NCI-H128 (cell line): ENCODE data around the gene FOSB.

Experiments
- DNase-seq: peaks from one replicate; lab custom pipeline; 2025; ENCODE audit not compliant: unreplicated experiment; lab: John Stamatoyannopoulos, UW

Gene FOSB

DNA sequence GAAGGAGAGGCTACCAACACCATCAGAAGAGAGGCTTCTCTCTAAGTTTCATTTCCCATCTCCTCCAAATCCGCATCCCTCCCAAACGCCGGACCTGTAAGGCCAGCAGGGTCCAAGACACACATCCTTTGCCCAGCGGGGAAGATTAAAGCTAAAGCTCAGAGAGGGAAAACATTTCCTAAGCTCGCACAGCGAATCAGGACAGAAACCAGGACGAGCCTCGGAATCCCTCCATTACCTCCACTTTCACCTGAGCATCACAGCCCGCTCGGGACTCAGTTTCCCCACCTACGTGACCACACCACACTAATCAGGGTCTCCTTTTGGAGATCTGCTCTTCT lies 711 bp upstream of the FOSB start:
- DNase-seq, result no peak

DNA sequence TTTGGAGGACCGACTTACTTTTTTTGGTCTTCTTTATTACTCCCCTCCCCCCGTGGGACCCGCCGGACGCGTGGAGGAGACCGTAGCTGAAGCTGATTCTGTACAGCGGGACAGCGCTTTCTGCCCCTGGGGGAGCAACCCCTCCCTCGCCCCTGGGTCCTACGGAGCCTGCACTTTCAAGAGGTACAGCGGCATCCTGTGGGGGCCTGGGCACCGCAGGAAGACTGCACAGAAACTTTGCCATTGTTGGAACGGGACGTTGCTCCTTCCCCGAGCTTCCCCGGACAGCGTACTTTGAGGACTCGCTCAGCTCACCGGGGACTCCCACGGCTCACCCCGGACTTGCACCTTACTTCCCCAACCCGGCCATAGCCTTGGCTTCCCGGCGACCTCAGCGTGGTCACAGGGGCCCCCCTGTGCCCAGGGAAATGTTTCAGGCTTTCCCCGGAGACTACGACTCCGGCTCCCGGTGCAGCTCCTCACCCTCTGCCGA lies 409 bp downstream of the FOSB start:
- no peak for DNase-seq

DNA sequence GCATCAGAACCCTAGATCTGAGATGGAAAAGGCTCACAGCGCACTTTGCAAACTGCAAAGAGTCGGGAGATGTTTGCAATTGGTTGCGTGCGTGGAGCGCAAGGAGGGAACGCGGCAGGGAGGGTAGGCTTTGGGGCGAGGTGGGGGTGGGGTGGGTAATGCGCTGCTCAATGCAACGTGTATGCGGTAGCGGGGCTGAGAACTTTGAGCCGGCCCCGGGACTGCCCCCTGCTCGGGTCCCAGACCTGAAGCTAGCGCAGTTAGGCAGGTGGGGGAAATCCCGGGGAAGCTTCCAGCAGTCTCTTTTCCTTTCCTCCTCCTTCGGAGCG lies 971 bp downstream of the FOSB start:
- no peak for DNase-seq

DNA sequence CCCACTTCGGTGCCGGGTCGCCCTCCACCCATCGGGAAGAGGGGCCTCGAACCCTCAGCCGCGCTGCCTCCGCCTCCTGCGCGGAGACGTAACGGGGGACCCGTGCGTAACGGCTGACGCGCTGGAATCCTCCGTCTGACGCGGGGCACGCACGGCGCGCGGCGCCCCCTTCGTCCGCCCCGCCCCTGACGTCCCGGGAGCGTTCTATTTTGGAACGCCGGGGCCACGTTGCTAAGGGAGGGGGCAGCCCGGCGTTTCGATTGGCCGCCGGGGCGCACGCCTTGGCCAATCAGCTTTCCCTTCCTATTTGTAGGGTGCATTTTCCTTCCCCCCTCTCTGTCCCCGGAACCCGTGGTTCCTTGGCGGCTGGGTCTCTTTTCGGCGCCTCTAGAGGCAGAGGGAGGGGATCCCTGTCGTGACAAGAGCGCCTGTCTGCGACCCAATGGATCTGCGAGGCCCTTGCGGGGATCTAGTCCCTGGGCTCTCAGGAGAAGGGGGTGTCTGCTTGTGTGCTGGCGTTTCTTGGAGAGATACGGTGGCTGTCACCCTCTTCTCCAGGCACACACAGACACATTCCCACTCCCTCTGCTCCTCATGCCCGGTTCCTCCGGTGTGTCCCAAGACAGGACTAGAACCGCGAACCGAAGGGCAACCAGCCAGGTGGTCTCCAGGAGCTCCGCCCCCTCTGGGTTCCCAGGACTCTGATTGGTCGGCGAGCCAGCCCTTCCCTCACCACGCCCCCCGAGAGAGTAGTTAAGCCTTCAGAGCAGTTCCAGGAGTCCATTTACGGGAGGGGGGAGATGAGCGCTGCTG lies 1.5 kb downstream of the FOSB start:
- peak; percentile 83 for DNase-seq

DNA sequence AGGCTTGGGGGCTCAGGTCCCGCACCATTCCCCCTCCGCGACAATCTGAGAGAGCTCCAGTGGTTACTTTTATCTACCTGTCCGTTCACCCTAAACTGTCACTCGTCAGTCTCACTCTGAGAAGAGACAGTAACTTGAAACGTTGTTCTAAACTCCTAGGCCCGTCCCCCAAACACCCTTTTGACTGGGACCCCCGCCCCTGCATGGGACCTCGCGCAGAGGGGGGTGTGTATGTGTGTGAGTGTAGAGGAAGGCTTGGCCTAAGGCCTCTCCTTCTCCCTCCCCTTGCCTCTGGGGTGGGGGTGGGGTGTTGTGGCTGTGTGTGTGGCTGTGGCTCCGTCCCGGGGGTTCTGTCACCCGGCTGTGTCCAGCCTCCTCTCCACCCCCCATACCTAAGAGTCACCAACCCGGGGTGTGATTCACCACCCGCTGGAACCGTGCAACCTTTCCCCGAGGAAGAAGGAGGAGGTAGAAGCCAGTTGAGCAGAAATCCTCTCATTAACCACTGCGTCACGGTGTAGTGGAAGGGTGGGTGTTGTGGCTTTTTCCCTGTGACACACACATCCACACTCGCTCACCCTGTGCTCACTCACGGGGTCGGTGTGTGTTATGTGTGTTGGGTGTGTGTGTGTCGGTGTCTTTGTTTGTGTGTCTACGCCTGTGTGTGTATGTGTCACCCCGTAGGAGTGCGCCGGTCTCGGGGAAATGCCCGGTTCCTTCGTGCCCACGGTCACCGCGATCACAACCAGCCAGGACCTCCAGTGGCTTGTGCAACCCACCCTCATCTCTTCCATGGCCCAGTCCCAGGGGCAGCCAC lies 2.4 kb downstream of the FOSB start:
- DNase-seq, result no peak

DNA sequence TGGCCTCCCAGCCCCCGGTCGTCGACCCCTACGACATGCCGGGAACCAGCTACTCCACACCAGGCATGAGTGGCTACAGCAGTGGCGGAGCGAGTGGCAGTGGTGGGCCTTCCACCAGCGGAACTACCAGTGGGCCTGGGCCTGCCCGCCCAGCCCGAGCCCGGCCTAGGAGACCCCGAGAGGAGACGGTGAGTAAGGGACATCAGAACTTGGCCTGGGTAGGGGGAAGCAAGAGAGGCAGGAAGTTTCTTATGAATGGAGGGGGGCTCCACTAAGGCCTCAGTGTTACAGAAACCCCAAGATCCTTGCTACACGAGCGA lies 2.9 kb downstream of the FOSB start:
- DNase-seq, result no peak

DNA sequence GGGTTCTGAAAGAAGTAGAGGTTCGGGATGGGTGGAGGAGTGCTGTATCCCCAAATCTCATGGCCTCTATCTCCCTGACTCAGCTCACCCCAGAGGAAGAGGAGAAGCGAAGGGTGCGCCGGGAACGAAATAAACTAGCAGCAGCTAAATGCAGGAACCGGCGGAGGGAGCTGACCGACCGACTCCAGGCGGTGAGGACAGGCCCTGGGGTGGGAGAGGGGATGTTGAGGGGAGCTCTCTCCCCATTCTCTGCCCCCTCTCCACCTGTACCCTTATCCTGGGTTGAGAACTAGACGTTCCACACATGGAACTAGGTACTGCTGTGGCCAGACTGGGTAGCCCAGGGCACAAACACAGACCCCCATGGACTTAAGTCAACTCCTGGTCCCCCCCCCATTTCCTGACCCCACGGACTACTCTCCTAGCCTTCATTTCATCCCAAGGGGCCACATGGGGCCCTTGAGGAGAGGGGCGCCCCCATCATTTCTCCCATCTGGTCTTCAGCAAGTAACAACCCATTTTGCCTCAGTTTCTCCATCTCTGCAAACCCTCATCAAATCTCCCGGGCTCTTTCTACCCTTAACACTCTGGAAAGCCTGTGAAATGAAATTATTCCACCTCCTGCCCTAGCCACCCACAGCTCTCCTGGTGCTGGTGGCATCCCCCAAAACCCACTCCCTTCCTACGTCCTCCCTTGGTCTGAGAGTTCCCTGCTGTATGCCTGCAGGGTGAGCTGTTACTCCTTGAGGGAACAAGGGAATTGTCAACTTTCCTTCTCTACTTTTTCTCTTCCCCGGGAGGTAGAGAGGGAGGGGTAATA lies 3.5 kb downstream of the FOSB start:
- no peak for DNase-seq

DNA sequence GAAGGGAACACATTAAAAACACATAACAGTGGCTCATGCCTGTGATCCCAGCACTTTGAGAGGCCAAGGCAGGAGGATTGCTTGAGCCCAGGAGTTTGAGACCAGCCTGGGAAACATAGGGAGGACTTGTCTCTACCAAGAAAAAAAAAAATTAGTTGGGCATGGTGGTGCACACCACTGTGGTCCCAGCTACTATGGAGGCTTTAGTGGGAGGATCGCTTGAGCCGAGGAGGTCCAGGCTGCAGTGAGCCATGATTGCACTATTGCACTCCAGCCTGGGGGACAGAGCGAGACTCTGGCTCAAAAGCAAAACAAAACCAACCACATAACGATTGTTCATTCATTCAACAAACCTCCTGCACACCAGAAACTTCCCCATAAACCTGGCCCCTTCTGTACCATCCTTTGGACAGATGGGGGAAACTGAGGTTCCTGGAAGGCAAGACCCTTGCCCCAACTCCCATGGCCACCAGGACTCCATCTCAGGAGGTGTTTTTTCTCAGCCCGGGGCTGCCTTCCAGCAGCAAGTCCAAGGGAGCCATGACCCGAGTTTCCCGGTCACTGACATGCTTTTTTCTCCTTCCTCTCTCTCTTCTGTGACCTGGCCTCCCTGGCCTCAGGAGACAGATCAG lies 4.3 kb downstream of the FOSB start:
- no peak for DNase-seq

DNA sequence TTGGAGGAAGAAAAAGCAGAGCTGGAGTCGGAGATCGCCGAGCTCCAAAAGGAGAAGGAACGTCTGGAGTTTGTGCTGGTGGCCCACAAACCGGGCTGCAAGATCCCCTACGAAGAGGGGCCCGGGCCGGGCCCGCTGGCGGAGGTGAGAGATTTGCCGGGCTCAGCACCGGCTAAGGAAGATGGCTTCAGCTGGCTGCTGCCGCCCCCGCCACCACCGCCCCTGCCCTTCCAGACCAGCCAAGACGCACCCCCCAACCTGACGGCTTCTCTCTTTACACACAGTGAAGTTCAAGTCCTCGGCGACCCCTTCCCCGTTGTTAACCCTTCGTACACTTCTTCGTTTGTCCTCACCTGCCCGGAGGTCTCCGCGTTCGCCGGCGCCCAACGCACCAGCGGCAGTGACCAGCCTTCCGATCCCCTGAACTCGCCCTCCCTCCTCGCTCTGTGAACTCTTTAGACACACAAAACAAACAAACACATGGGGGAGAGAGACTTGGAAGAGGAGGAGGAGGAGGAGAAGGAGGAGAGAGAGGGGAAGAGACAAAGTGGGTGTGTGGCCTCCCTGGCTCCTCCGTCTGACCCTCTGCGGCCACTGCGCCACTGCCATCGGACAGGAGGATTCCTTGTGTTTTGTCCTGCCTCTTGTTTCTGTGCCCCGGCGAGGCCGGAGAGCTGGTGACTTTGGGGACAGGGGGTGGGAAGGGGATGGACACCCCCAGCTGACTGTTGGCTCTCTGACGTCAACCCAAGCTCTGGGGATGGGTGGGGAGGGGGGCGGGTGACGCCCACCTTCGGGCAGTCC lies 5.0 kb downstream of the FOSB start:
- DNase-seq, result no peak

DNA sequence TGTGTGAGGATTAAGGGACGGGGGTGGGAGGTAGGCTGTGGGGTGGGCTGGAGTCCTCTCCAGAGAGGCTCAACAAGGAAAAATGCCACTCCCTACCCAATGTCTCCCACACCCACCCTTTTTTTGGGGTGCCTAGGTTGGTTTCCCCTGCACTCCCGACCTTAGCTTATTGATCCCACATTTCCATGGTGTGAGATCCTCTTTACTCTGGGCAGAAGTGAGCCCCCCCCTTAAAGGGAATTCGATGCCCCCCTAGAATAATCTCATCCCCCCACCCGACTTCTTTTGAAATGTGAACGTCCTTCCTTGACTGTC lies 5.5 kb downstream of the FOSB start:
- DNase-seq, result no peak

DNA sequence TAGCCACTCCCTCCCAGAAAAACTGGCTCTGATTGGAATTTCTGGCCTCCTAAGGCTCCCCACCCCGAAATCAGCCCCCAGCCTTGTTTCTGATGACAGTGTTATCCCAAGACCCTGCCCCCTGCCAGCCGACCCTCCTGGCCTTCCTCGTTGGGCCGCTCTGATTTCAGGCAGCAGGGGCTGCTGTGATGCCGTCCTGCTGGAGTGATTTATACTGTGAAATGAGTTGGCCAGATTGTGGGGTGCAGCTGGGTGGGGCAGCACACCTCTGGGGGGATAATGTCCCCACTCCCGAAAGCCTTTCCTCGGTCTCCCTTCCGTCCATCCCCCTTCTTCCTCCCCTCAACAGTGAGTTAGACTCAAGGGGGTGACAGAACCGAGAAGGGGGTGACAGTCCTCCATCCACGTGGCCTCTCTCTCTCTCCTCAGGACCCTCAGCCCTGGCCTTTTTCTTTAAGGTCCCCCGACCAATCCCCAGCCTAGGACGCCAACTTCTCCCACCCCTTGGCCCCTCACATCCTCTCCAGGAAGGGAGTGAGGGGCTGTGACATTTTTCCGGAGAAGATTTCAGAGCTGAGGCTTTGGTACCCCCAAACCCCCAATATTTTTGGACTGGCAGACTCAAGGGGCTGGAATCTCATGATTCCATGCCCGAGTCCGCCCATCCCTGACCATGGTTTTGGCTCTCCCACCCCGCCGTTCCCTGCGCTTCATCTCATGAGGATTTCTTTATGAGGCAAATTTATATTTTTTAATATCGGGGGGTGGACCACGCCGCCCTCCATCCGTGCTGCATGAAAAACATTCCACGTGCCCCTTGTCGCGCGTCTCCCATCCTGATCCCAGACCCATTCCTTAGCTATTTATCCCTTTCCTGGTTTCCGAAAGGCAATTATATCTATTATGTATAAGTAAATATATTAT lies 6.1 kb downstream of the FOSB start:
- no peak for DNase-seq

DNA sequence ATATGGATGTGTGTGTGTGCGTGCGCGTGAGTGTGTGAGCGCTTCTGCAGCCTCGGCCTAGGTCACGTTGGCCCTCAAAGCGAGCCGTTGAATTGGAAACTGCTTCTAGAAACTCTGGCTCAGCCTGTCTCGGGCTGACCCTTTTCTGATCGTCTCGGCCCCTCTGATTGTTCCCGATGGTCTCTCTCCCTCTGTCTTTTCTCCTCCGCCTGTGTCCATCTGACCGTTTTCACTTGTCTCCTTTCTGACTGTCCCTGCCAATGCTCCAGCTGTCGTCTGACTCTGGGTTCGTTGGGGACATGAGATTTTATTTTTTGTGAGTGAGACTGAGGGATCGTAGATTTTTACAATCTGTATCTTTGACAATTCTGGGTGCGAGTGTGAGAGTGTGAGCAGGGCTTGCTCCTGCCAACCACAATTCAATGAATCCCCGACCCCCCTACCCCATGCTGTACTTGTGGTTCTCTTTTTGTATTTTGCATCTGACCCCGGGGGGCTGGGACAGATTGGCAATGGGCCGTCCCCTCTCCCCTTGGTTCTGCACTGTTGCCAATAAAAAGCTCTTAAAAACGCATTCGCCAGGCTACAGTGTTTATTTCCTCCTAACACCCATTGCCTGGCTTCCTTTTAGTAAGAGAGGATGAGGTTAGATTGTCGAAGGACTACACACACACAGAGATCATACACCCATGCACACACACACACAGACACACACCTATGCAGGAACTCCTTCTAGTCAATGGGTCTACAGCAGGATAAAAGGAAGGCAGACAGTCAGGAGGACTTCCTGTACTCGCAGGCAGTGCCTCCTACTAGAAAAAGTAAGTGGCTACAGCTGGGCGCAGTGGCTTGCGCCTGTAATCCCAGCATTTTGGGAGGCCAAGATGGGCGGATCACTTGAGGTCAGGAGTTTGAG lies 7.1 kb downstream of the FOSB start:
- DNase-seq, result no peak

DNA sequence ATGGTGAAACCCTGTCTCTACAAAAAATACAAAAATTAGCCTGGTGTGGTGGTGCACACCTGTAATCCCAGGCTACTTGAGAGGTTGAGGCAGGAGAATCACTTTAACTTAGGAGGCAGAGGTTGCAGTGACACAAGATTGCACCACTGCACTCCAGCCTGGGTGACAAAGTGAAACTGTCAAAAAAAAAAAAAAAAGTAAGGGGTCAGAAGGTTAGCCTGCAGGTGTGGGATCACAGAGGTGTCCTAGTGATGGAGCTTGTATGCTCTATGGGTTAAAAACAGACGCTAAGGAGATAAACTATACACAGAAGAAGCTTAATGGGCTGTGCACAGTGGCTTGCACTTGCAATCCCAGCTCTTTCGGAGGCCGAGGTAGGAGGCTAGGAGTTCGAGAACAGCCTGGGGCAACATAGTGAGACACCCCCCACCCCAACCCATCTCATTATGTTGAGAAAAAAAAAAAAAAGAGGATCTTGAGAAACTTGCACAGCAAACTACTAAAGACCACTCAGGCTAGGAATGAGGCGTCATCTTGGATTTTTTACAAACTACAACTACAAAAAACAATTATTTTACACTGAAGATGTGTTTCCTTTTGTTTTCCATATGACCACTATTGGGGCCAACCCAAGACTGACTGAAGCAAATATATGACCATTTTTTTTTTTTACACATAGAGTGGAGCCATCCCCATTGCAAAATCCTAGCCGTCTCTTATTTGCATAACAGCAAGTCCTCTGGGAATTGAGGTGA lies 7.9 kb downstream of the FOSB start:
- DNase-seq, result no peak

DNA sequence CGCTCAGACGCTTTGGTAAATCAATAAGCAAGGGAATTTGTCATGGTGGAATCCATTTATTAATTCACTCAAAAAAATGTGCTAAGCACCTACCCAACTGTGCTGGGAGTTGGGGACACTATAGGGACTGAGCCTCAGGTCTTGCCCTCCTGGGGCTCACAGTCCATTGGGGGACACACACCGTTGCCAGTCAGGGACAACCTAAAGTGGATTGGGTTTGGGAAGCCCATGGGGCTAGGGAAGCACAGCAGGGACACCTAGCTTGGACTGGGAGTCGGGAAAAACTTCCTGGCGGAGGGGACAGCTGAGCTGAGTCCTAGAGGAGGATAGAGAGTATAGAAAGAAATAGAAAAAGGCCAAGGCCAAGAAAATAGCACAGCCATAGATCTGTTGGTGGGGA lies 8.5 kb downstream of the FOSB start:
- no peak for DNase-seq

DNA sequence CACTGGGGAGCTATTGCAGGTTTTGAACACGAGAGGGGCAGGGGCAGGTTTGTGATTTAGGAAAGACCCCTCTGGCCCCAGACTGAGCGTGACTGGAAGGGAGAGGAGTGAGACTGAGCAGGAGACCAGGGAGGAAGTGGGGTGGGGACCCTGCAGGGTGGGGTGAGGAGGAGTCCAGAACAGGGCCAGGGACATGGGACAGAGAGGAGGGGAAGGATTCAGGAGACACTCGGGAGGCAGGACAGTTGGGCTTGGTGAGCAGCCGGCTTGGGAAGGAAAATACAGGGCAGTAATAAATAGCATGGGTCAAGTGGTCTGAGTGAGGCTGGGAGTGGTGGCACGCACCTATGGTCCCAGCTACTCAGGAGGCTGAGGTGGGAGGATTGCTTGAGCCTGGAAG lies 9.4 kb downstream of the FOSB start:
- no peak for DNase-seq

DNA sequence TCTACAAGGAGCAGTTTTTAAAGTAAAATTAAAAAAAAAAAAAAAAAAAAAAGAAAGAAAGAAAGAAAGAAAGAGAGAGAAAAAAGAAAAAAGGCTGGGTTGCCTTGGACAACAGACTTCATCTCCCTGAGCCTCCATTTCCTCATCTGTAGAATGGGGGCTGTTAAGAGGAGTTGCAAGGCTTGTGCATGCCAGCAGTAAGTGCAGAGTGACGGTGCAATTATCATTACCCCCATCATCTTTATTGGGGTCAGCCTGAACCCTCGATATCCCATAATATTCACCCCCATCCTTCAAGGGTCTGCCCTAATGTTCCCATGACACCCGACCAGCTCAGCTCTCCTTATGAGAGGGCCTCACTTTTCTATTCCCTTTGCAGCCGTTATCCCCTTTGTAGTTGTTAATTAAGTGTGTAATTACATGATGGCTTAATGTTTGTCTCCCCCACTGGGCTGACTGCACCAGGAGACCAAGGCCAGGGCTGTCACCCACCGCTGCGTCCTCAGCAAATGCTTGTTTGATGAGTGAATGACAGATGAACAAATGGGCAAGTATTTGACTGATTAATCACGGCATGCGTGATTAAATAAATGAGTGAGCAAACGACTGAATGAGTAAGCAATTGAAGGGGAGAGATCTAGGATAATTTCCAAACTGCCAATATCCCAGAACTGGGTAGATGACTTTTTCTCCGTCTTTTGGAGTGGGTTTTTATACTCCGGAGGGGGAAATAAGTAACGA lies 10.1 kb downstream of the FOSB start:
- no peak for DNase-seq
